Astrocyte (in vitro differentiated cells and primary cell): ENCODE results near the gene KDM7A. TPM values are rescaled to one million over a fixed set of nuclear protein-coding genes. Genes with fewer than 3 reads are reported as not detected.

Experiments
- DNase-seq: peaks from one replicate; pipeline ENCODE4 v3.0.0-alpha.2; 2010; ENCODE audit warnings: low read depth
- FAIRE-seq: peaks from 2 replicates; lab custom pipeline; 2011; peaks lifted over from hg19 to GRCh38; lab: Jason Lieb, UNC
- H2AFZ ChIP-seq: 2 replicates; pipeline ENCODE4 v1.6.0; 2012; ENCODE audit warnings: low read depth, low read length, inconsistent platforms
- H3K27ac ChIP-seq: 2 replicates; pipeline ENCODE4 v1.5.1; 2011; ENCODE audit warnings: low read depth, low read length, inconsistent platforms
- H3K27me3 ChIP-seq: 2 replicates; pipeline ENCODE4 v1.6.0; 2011; ENCODE audit warnings: low read length, inconsistent platforms; ENCODE audit not compliant: insufficient read depth
- H3K36me3 ChIP-seq: 2 replicates; pipeline ENCODE4 v1.5.1; 2011; ENCODE audit warnings: low read length, inconsistent platforms; ENCODE audit not compliant: insufficient read depth
- H3K4me1 ChIP-seq: 2 replicates; pipeline ENCODE4 v1.5.1; 2011; ENCODE audit warnings: low read length, inconsistent platforms; ENCODE audit not compliant: insufficient read depth
- H3K4me2 ChIP-seq: 2 replicates; pipeline ENCODE4 v1.6.0; 2012; ENCODE audit warnings: low read length, inconsistent platforms
- H3K4me3 ChIP-seq: 2 replicates; pipeline ENCODE4 v1.5.1; 2011; ENCODE audit warnings: low read depth, mild to moderate bottlenecking, low read length, inconsistent platforms; ENCODE audit not compliant: insufficient read depth
- H3K79me2 ChIP-seq: 2 replicates; pipeline ENCODE4 v1.6.0; 2012; ENCODE audit warnings: mild to moderate bottlenecking, low read length, inconsistent platforms; ENCODE audit not compliant: insufficient read depth
- H3K9ac ChIP-seq: 2 replicates; pipeline ENCODE4 v1.6.0; 2012; ENCODE audit warnings: mild to moderate bottlenecking, low read length, inconsistent platforms
- H3K9me3 ChIP-seq: 2 replicates; pipeline ENCODE4 v1.5.1; 2012; ENCODE audit warnings: low read depth, mild to moderate bottlenecking, low read length, inconsistent platforms; ENCODE audit not compliant: insufficient read depth
- H4K20me1 ChIP-seq: 2 replicates; pipeline ENCODE4 v1.6.0; 2012; ENCODE audit warnings: low read length, inconsistent platforms; ENCODE audit not compliant: insufficient read depth
- H3K27ac Mint-ChIP-seq: one replicate; pipeline ENCODE4 v1.8.0; 2021; ENCODE audit warnings: mild to moderate bottlenecking, mixed read lengths; ENCODE audit not compliant: unreplicated experiment
- H3K27me3 Mint-ChIP-seq: one replicate; pipeline ENCODE4 v1.8.0; 2021; ENCODE audit warnings: low read depth, mixed read lengths; ENCODE audit not compliant: unreplicated experiment
- H3K36me3 Mint-ChIP-seq: one replicate; pipeline ENCODE4 v1.8.0; 2021; ENCODE audit warnings: low read depth, mixed read lengths; ENCODE audit not compliant: unreplicated experiment
- H3K4me1 Mint-ChIP-seq: one replicate; pipeline ENCODE4 v1.8.0; 2021; ENCODE audit warnings: low read depth, mixed read lengths; ENCODE audit not compliant: unreplicated experiment
- H3K4me3 Mint-ChIP-seq: one replicate; pipeline ENCODE4 v1.8.0; 2021; ENCODE audit warnings: mild to moderate bottlenecking, moderate library complexity, mixed read lengths; ENCODE audit not compliant: unreplicated experiment
- H3K9me3 Mint-ChIP-seq: one replicate; pipeline ENCODE4 v1.8.0; 2021; ENCODE audit warnings: mild to moderate bottlenecking, mixed read lengths; ENCODE audit not compliant: unreplicated experiment
- CTCF ChIP-seq: IDR thresholded peaks from 2 replicates; pipeline ENCODE4 v1.5.1; 2011; ENCODE audit warnings: low read depth, mild to moderate bottlenecking, inconsistent platforms, low read length, moderate library complexity; ENCODE audit not compliant: insufficient read depth
- EZH2 ChIP-seq: IDR thresholded peaks from 2 replicates; pipeline ENCODE4 v1.6.1; 2012; ENCODE audit warnings: mild to moderate bottlenecking, low read length, inconsistent platforms; ENCODE audit not compliant: insufficient read depth
- total RNA-seq: library from RNA; stranded (reverse); gene quantifications from 2 replicates; pipeline ENCODE4 v1.2.1, GENCODE V29; 2021

Gene KDM7A
- total RNA-seq, 1 donor from 2014 or later = 5.4 TPM

GRCh38 chr7:140054751-140055150 is 122.0 kb downstream of the KDM7A start:
- Histone ChIP-seq H3K79me2 (no peaks in the 10 kb centered on the region), H3K27ac (no peak overlapping the region), H3K27me3 (no peaks in the 10 kb centered on the region), H3K4me1 (peaks cover 9% of the 10 kb centered on the region), H3K9me3 (no peaks in the 10 kb centered on the region), H2AFZ (no peak overlapping the region), H3K36me3 (no peaks in the 10 kb centered on the region), H3K4me2 (no peak overlapping the region), H3K9ac (no peak overlapping the region), H4K20me1 (peaks cover 5% of the 10 kb centered on the region), H3K4me3 (no peak overlapping the region)
- H3K4me3 Mint-ChIP-seq = no peak overlapping the region
- H3K36me3 Mint-ChIP-seq = peaks cover 54% of the 10 kb centered on the region
- TF ChIP-seq CTCF = no peak
- TF ChIP-seq EZH2 = no peak
- no peak for DNase-seq
- H3K9me3 Mint-ChIP-seq = no peaks in the 10 kb centered on the region
- peaks cover 24% of the 10 kb centered on the region for H3K4me1 Mint-ChIP-seq
- H3K27me3 Mint-ChIP-seq = no peaks in the 10 kb centered on the region
- FAIRE-seq = no peak
- H3K27ac Mint-ChIP-seq = no peak overlapping the region

DNA sequence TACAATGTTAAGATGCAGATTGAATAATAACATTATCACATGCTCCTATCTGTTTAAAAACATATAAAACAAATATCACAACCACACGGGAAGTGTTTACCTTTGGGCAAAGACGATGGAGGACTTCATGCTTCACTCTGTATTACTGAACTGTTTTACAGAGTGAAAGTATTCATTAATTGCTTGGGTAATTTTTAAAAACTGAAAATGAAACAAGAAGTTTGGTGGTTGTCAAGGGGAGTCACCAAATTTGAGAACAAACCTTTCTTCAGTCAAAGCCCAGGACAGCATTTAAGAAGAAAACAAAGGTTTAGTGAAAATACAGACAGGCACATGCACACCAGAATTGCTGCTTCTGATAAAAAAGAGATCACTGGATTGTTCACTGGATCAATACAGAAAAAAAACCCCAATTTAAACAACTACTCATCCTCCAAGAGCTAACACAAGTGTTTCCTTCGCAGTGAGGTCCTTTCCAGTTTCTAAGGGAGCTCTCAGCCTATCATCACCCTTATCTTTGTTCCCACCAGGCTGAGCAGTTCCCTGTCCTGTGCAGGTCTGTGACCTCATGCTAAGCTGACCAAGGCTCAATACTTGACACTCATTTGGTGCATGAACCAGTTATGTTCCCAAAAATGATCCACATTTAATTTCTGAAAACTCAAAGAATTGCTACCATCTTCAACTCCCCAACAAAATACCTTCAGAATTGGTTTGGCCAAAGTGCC is 122.8 kb downstream of the KDM7A start:
- Histone ChIP-seq H3K27me3 (no peaks in the 10 kb centered on the region), H2AFZ (no peak overlapping the region), H3K4me2 (no peak overlapping the region), H3K4me1 (peaks cover 1% of the 10 kb centered on the region), H3K9me3 (no peaks in the 10 kb centered on the region), H3K4me3 (no peak overlapping the region), H3K9ac (no peak overlapping the region), H4K20me1 (peaks cover 2% of the 10 kb centered on the region), H3K27ac (no peak overlapping the region), H3K36me3 (no peaks in the 10 kb centered on the region), H3K79me2 (no peaks in the 10 kb centered on the region)
- Mint-ChIP-seq H3K27ac (no peak overlapping the region), H3K4me3 (no peak overlapping the region), H3K4me1 (peaks cover 16% of the 10 kb centered on the region), H3K9me3 (no peaks in the 10 kb centered on the region), H3K27me3 (no peaks in the 10 kb centered on the region), H3K36me3 (peaks cover 53% of the 10 kb centered on the region)
- TF ChIP-seq EZH2 (no peak), CTCF (no peak)
- no peak for DNase-seq
- FAIRE-seq = no peak

DNA sequence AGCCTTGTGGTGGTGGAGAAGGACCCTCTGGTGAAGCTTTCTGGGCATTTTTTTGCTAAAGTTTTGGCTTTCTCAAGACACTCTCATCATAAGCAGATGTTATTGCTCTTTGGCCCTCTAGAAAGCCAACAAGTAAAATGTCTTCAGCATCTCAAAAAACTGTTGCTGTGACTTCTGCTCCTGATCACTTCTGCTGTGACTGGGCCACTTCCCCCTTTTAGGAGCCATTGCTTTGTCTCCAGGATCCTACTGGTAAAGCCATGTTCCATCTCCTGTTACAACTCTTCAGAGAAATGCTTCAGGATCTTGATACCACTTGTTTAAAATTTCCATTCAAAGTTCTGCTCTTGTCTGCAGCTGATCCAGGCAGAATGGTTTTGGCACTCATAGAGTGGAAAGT is 125.0 kb downstream of the KDM7A start:
- Histone ChIP-seq H2AFZ (no peak overlapping the region), H3K9ac (no peak overlapping the region), H3K4me2 (no peak overlapping the region), H3K4me3 (no peak overlapping the region), H3K36me3 (no peaks in the 10 kb centered on the region), H3K79me2 (no peaks in the 10 kb centered on the region), H3K27me3 (no peaks in the 10 kb centered on the region), H4K20me1 (no peaks in the 10 kb centered on the region), H3K27ac (no peak overlapping the region), H3K9me3 (no peaks in the 10 kb centered on the region), H3K4me1 (no peaks in the 10 kb centered on the region)
- TF ChIP-seq CTCF (no peak), EZH2 (no peak)
- H3K4me3 Mint-ChIP-seq = no peak overlapping the region
- H3K27me3 Mint-ChIP-seq = no peaks in the 10 kb centered on the region
- H3K27ac Mint-ChIP-seq = no peak overlapping the region
- peaks cover 47% of the 10 kb centered on the region for H3K36me3 Mint-ChIP-seq
- H3K4me1 Mint-ChIP-seq = peaks cover 5% of the 10 kb centered on the region
- no peaks in the 10 kb centered on the region for H3K9me3 Mint-ChIP-seq
- FAIRE-seq (no peak), DNase-seq (no peak)
